Measurements from ENCODE around the gene EFNB2. TPM values are rescaled to one million over a fixed set of nuclear protein-coding genes. Genes with fewer than 3 reads are reported as not detected.

Gene EFNB2
- total RNA-seq, 1 donor from 2014 or later: 0.31 TPM

DNA sequence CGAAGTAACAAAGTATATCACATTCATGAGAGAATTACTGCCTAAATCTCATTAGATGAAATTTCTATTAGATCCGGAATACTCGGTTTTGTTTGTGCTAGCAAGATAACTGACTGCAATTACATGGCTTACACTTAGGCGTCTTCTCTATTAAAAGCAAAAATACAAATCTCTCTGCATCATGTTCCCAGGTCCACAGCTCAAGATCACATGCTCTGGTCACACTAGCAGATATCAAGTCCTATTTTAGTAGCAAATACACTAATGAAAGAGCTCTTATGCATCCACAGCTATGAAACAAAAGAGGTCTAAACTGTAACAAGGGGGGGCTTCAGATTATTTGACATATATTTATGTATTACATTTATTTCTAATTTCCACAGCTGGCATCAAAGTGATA is 53.5 kb downstream of the EFNB2 start:
- Mint-ChIP-seq H3K9me3 (peaks cover 5% of the 10 kb centered on the region), H3K27ac (no peak overlapping the region), H3K27me3 (peaks cover 21% of the 10 kb centered on the region), H3K36me3 (ENCODE audit: low read depth) (no peaks in the 10 kb centered on the region), H3K4me3 (no peak overlapping the region), H3K4me1 (peaks cover 15% of the 10 kb centered on the region)
- no peak for ATAC-seq (ENCODE audit: low read depth)
- ChIA-PET CTCF (no interaction called here), POLR2A (no interaction called here)
- intact Hi-C loops (cut with micrococcal nuclease): no loop called here
- TF ChIP-seq, protein P1, sequence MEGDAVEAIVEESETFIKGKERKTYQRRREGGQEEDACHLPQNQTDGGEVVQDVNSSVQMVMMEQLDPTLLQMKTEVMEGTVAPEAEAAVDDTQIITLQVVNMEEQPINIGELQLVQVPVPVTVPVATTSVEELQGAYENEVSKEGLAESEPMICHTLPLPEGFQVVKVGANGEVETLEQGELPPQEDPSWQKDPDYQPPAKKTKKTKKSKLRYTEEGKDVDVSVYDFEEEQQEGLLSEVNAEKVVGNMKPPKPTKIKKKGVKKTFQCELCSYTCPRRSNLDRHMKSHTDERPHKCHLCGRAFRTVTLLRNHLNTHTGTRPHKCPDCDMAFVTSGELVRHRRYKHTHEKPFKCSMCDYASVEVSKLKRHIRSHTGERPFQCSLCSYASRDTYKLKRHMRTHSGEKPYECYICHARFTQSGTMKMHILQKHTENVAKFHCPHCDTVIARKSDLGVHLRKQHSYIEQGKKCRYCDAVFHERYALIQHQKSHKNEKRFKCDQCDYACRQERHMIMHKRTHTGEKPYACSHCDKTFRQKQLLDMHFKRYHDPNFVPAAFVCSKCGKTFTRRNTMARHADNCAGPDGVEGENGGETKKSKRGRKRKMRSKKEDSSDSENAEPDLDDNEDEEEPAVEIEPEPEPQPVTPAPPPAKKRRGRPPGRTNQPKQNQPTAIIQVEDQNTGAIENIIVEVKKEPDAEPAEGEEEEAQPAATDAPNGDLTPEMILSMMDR (IDR thresholded peaks at IDR 0.05): no peak
- no peak for DNase-seq

DNA sequence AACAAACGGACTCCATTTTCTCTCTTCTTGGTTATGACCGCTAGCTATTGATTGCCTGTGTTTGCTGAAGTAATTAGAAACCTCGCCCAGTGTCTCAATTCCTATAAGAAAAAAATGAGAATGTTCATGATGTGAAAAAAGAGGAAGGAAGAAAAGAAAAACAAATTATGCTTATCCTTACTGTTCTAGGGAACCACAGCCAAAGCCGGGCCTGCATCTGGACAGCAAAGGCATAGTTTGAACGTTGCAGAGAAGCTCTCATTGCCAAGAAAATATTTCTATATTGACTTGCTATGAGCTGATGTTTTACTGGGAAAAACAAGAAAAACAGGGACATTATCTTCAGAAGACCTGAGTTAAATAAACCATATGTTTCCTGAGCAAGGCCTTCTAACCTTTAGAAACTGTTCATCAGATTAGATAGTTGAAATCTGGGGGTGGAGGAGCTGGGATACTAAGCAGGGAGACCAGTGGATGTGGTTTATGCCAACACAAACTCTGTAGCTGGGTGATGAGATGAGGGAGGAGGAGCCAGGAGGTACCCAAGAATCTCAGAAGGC is 55.0 kb downstream of the EFNB2 start:
- intact Hi-C loops (cut with micrococcal nuclease): no loop called here
- TF ChIP-seq, protein P1 (IDR thresholded peaks at IDR 0.05): no peak
- Mint-ChIP-seq H3K27ac (no peak overlapping the region), H3K9me3 (peaks cover 5% of the 10 kb centered on the region), H3K27me3 (peaks cover 8% of the 10 kb centered on the region), H3K4me1 (peaks cover 15% of the 10 kb centered on the region), H3K36me3 (ENCODE audit: low read depth) (no peaks in the 10 kb centered on the region), H3K4me3 (no peak overlapping the region)
- ChIA-PET POLR2A (no interaction called here), CTCF (interaction anchor here (0.9 kb wide), 1 partner anchor 15 kb away, joined by 3 read pairs; no protein-coding TSS in a partner anchor)
- DNase-seq: no peak
- ATAC-seq (ENCODE audit: low read depth): no peak

DNA sequence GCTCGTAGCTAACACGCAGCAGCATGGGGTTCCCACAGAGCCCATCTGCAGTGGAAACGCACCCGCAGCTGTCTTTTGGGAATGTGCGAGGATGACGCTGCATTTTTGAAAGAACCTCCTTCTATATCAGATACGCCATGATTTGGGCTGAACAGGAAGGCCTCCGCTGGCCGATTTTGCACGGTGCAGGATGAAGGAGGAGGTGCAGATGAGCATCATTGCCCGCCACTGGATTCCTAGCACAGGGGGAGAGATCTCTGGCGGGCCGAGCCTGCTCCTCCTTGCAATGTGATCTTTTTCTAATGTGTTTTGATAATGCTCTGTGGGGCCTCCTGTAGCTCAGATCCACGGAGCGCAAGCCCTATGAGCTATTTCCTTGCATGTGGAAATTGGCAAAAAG is 55.5 kb downstream of the EFNB2 start:
- DNase-seq: no peak
- POLR2A ChIA-PET: no interaction called here
- no peak overlapping the region for H3K27ac Mint-ChIP-seq
- TF ChIP-seq, protein P1 (IDR thresholded peaks at IDR 0.05): no peak
- ATAC-seq (ENCODE audit: low read depth): no peak
- H3K9me3 Mint-ChIP-seq: peaks cover 5% of the 10 kb centered on the region
- H3K27me3 Mint-ChIP-seq: peaks cover 5% of the 10 kb centered on the region
- H3K4me3 Mint-ChIP-seq: no peak overlapping the region
- intact Hi-C loops (cut with micrococcal nuclease): no loop called here
- H3K36me3 Mint-ChIP-seq (ENCODE audit: low read depth): no peaks in the 10 kb centered on the region
- H3K4me1 Mint-ChIP-seq: peaks cover 15% of the 10 kb centered on the region
- CTCF ChIA-PET: interaction anchor here (0.9 kb wide), 1 partner anchor 15 kb away, joined by 3 read pairs; no protein-coding TSS in a partner anchor

DNA sequence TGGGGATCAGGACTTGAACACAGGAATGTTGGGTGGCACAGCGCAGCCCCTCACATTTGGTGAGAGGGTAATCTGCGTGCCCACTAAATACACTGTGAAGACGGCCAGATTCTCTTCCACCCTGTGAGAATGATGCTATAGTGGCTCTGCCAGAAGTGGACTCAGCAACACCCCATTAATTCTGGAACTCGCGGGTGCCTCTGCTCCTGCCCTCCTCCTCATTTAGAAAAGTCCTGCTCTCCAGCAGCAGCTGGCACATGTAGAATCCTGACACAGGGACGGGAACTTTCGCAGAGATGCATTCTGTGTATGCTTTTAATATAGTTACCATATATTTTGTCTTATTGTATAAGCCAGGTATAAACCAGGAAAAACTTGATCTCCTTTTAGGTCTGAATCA is 57.3 kb downstream of the EFNB2 start:
- ChIA-PET POLR2A (no interaction called here), CTCF (no interaction called here)
- Mint-ChIP-seq H3K4me3 (no peak overlapping the region), H3K27me3 (peaks cover 4% of the 10 kb centered on the region), H3K27ac (no peak overlapping the region), H3K36me3 (ENCODE audit: low read depth) (no peaks in the 10 kb centered on the region), H3K4me1 (peaks cover 15% of the 10 kb centered on the region), H3K9me3 (peaks cover 5% of the 10 kb centered on the region)
- no peak for ATAC-seq (ENCODE audit: low read depth)
- no peak for DNase-seq
- intact Hi-C loops (cut with micrococcal nuclease): no loop called here
- TF ChIP-seq, protein P1 (IDR thresholded peaks at IDR 0.05): no peak

DNA sequence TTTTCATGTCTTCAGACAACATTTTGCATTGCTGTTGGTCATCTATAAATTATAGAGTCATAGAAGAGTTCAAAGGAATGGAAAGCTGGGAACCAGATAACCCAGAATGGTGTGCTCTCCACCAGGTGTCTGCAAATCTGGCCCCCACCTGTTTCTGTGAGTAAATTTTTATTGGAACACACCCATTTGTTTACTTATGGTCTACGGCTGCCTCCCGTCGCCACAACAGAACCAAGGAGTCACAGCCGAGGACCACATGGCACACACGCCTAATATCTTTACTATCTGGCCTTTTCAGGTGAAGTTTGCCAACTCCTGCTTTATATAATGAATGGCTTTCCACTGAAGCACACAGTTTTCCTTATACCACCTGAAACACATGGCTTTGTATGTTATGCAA is 58.2 kb downstream of the EFNB2 start:
- TF ChIP-seq, protein P1 (IDR thresholded peaks at IDR 0.05): no peak
- no peak overlapping the region for H3K27ac Mint-ChIP-seq
- ATAC-seq (ENCODE audit: low read depth): no peak
- ChIA-PET CTCF (no interaction called here), POLR2A (no interaction called here)
- peaks cover 4% of the 10 kb centered on the region for H3K27me3 Mint-ChIP-seq
- no peaks in the 10 kb centered on the region for H3K36me3 Mint-ChIP-seq (ENCODE audit: low read depth)
- H3K4me1 Mint-ChIP-seq: peaks cover 13% of the 10 kb centered on the region
- H3K9me3 Mint-ChIP-seq: peaks cover under 1% of the 10 kb centered on the region
- no peak for DNase-seq
- intact Hi-C loops (cut with micrococcal nuclease): no loop called here
- no peak overlapping the region for H3K4me3 Mint-ChIP-seq

All from activated B cell treated with CpG ODN at 0.5 μM for 24 hours (primary cell).